NCI-H187 treated with DMSO at 0.1 percent for 48 hours (cell line): ENCODE results near the gene ZCCHC14.

Experiments
- DNase-seq: peaks from one replicate; lab custom pipeline; 2025; lab: John Stamatoyannopoulos, UW

ZCCHC14 gene

DNA sequence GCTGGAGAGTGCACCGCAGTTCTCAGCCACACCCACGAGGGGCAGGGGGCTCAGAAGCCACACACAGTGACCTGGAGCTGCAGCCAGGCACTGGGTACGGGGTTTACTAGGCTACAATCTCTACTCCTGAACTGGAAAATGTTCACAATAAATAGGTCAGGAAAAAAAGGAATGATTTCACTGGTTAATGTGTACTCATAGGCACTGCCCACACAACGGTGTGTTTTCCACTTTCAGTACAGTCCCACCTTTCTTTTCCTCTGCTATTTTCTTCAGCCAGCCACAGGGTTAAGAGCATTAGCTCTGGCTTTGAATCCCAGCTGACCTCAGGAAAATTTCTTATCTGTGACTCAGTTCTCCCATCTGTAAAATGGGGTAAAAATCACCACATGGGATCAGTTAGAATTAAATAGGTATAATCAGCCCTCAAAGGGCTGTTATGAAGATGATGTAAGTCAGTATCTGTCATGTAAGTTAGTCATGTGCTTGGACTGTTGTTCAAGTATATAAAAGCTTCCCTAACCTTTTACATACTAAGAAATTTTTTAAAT, 35.7 kb downstream of the ZCCHC14 start:
- DNase-seq, result no peak

DNA sequence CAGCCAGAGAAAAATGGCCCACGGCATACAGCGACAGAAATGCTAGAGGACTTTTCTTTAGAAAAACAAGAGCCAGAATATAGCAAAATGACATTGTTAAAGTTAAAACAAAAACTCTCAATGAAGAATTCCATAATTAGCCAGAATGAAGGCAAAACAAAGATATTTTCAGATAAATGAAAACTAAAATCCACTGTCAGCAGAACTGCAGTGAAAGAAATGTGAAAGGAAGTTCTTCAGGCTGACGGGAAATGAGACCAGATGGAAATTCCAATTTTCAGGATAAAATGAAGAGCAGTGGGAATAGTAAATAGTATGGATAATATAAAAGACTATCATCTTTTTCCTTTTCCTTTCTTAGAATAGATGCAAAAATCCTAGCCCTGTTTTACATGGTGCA, 38.4 kb downstream of the ZCCHC14 start:
- no peak for DNase-seq

GRCh38 chr16:87453326-87453725, 39.5 kb downstream of the ZCCHC14 start:
- DNase-seq, result no peak

- DNase-seq, result no peak
Observed at GRCh38 chr16:87451563-87452210, 41.1 kb downstream of the ZCCHC14 start.

DNA sequence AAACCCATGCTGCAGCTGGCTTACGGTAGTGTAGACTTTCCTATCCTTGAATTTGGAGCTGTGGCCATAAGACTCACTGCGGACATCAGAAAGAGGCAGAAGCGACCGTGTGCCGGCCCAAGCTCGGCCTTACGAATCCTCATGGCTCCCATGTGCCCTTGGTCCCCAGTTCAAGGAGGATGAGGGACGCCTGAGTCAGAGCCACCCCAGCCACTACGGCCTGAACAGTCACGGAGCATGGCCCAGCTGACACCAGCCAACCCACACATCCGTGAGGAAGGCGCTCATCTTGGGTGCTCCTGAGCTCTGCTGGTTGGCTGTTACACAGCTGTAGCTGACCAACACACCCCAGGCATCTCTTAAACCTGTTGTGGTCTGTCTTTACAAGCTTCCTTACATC, 44.0 kb downstream of the ZCCHC14 start:
- DNase-seq, result no peak

DNA sequence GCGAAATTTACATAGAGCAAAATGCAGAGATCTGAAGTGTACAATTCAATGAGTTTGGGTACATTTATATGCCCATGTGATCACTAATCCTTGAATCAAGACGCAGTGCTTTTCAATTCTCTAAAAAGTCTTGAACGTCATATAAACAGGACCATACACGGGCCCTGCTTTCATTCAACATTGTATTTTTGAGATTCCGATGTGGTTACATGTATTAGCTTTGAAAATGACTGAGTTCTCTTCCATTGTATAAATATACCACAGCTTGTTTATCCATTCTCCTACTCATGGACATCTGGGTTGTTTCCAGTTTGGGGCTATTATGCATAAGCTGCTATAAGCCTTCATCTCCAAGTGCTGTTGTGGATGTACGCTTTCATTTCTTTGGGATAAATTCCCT, 45.5 kb downstream of the ZCCHC14 start:
- DNase-seq, result no peak

GRCh38 chr16:87446479-87446878, 46.3 kb downstream of the ZCCHC14 start:
- no peak for DNase-seq

DNA sequence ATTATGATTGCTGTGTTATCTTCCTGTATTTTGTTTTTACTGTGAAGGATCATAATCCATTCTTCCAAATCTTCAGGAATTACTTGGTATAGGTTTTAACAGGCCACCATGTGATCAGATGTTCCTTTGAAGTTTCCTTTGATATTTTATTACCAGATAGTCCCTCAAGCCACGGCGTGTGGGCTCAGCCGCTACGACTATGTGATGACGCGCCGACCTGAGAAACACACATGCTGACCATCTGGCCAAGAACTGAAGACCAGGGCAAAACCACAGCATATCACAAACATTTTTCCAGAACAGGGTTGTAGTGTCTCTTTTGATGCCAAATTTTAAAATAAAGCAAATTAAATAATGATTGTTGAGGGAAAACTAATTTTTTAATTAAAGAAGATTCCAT, 47.3 kb downstream of the ZCCHC14 start:
- DNase-seq, result no peak

DNA sequence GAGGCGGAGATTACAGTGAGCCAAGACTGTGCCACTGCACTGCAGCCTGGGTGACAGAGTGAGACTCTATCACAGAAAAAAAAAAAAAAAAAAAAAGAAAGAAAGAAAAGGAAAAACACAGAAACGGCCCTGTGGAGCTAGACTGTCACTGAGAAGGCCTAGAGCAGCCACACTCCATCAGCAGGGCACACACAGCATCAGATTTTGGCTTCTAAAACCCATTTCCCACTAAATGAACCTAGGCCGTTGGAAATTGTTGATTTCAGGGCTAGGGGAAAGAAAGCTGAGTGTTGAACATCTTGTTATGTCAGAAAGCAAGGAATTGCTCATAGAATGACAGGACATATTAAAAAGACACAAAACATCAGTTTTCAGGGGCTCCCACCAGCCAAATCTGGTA, 48.9 kb downstream of the ZCCHC14 start:
- DNase-seq, result no peak

DNA sequence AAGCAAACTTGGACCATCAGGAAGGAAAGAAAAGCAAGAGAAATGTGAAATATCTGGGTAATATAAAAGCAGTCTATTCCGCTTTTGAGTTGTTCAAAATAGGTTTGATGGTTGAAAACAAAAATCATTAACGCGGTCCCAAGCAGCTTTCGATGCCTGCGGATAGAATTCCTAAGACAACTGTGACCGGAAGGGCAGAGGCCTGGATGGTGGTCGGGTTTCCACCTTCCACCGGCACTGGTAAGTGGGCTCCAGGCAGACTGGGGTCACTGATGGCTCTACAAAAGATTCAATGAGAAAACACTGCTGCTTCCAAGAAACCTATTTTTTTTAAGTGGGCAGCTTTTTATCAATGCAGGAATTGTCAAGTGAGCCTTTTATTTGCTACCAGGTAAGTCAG, 49.8 kb downstream of the ZCCHC14 start:
- no peak for DNase-seq

DNA sequence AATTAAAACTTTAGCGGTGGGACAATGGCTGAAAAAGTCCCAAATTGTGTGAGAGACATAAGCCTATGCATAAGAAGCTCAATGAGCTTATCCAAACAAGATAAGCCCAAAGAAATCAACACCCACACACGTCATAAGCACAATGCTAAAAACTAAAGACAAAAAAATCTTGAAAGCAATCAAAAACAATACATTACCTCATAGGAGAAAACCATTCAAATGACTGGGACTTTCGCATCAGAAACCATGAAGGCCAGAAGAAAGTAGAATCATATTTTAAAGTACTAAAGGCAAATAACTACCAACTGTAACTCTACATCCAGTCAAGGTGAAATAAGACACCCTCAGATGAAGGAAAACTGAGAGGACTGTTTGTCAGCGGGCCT, 50.2 kb downstream of the ZCCHC14 start:
- no peak for DNase-seq

DNA sequence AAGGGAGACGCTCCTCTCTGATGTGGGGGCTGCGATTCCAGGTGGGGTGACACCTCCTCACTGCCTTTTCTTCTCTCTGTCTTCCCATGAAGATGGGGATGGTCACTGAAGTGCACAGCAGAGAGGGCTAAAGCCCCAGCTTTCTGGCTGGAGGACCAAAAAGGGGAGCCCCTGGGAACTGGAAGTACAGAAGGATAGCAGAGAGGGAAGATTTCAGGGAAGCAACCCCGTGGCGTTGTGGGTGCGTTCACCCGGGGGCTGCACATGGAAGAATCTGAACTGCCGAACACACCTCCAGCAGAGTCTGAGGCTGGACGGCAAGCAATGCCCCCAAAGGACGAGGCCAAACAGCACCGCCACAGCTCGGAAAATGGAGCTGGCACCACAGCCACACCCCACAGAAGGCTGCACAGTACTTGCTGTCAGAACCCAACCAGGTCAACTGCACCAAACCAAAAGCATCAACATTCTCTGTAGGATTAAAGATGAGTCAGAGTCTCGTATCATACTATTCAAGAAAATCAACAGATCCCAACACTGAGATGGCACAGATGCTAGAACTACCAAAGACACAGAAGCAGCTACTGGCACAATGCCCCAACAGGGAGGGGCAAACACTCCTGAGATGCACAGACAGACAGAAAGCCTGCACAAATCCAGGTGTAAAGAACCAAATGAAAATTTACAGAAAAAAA, 50.8 kb downstream of the ZCCHC14 start:
- DNase-seq, result no peak

DNA sequence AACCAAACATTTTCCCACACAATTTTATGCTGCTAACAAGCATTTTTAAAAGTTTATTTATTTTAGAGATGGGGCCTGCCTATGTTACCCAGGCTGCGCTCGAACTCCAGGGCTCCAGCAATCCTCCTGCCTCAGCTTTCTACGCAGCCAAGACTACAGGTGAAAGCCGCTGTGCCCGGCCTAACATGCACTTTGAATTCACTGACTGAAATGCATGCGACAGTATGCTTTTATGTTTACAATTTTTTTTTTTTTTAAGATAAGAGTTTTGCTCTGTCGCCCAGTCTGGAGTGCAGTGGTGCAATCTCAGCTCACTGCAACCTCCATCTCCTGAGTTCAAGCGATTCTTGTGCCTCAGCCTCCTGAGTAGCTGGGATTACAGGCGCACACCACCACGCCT, 52.9 kb downstream of the ZCCHC14 start:
- no peak for DNase-seq

DNA sequence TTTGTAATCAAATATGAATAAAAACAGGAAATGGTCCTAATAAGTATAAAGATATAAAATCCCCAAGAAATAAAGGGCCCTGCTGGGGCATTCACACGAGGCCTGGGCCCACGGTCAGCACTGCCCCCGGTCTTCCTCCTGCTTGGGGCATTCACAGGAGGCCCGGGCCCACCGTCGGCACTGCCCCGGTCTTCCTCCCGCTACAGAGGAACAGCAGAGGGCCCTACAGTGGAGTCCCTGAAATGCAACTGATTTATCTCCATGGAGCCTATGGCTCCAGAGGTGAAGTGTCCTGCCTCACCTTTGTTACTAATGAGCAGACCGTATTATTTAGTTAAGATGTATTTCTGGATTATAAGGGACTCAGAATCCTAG, 54.2 kb downstream of the ZCCHC14 start:
- no peak for DNase-seq

GRCh38 chr16:87437911-87438610, 54.8 kb downstream of the ZCCHC14 start:
- DNase-seq, result no peak

GRCh38 chr16:87437327-87437726, 55.5 kb downstream of the ZCCHC14 start:
- no peak for DNase-seq

- DNase-seq, result no peak
Observed at GRCh38 chr16:87436225-87437172, 56.3 kb downstream of the ZCCHC14 start.

GRCh38 chr16:87435372-87436224, 57.2 kb downstream of the ZCCHC14 start:
- DNase-seq, result no peak

DNA sequence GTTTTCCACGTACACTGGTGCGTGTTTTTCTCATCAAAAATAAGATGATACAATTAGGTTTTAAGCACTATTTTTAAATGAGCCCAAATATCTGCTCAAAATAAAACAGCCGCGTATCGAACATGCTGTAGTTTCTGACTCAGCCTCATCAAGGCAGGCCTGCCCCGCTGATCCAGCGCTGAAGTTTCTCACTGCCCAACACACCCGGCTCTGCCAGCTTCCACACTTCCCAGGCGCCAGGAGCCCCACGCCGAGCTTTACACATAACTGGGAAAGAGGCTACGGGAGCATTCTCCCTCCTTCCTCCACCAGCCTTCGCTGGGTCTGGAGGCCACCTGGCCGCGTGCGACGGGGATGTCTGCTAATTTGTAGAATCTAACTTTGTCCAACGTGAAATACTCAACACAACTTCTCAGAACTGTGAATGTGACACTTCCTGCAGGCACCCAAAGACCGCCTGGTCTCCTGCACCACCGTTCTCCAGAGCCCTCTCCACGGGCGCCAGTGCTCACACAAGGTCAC, 58.6 kb downstream of the ZCCHC14 start:
- no peak for DNase-seq

DNA sequence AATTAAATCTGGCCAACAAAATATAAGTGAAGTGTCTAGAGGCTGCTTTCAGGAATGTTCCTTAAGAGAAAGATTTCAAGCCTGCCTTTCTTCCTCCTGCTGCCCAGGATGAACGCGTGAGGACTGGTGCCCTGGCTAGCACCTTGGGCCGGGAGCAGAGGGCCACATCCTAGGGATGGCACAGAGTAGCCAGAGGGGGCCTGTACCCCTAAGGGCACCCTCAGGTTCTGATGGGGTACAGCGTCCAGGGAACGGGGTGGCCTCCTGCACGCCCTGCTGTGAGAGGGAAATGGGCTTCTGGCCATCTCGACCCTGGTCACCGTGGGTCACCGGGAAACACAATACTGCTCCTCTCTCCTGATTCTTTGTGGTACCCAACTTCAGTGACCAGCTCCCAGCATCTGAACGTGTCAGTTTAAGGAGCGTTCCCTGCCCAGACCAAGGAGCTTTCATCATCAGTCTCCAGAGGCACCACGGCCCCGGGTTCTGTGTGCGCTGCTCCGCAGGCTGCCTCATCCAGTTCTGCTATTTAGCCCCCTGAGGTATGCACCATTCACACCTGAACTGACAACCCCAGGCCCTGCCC, 60.4 kb downstream of the ZCCHC14 start:
- no peak for DNase-seq
